Gastroesophageal sphincter (tissue), 4 donors: ENCODE measurements around the gene ITPRIPL2. TPM values are rescaled to one million over a fixed set of nuclear protein-coding genes. Genes with fewer than 3 reads are reported as not detected.

ENCODE experiments used
- ATAC-seq: fragments of 150-250 bp; one replicate; pipeline ENCODE4 v1.9.1; 2016; ENCODE audit warnings: mild to moderate bottlenecking, moderate library complexity
- H3K27ac ChIP-seq, 4 donors: fragments of 200-600 bp; sonication (generic) in 3 of 4; 1 replicate in 3 of 4; 2 replicates in 1 of 4; pipeline ENCODE4 v1.5.1; 2016 to 2019
- H3K27me3 ChIP-seq: fragments of 200-600 bp; sonication (generic); one replicate; pipeline ENCODE4 v1.5.1; 2019
- H3K36me3 ChIP-seq, 2 donors: fragments of 200-600 bp; sonication (generic); one replicate each; pipeline ENCODE4 v1.5.1; 2019; ENCODE audit warnings: control low read depth in 1 of 2
- H3K4me1 ChIP-seq, 3 donors: fragments of 200-600 bp; sonication (generic); 1 replicate in 2 of 3; 2 replicates in 1 of 3; pipeline ENCODE4 v1.5.1; 2016 to 2019; ENCODE audit warnings: control low read depth in 2 of 3
- H3K4me3 ChIP-seq, 2 donors: fragments of 200-600 bp; sonication (generic); one replicate each; pipeline ENCODE4 v1.5.1; 2019; ENCODE audit warnings: mild to moderate bottlenecking in 1 of 2, moderate library complexity in 1 of 2
- H3K9me3 ChIP-seq, 3 donors: fragments of 200-600 bp; sonication (generic); one replicate each; pipeline ENCODE4 v1.5.1; 2017 to 2019; ENCODE audit warnings: control low read depth in 2 of 3
- CTCF ChIP-seq, 4 experiments: fragments of 200-600 bp in 2 of 4; fragments of 450-650 bp in 2 of 4; sonication (generic) in 1 of 4; IDR thresholded peaks; one replicate each; pipeline ENCODE4 v1.5.1; 2017 to 2019; ENCODE audit warnings: antibody characterized with exemption in 4 of 4, mild to moderate bottlenecking in 2 of 4, moderate library complexity in 2 of 4
- EP300 ChIP-seq: sonication (generic); formaldehyde crosslinking; IDR thresholded peaks from one replicate; pipeline ENCODE4 v1.6.1; 2017; ENCODE audit warnings: antibody characterized with exemption, mild to moderate bottlenecking
- POLR2A ChIP-seq, 2 donors: fragments of 450-650 bp; IDR thresholded peaks; one replicate each; pipeline ENCODE4 v1.6.1; 2017; ENCODE audit warnings: antibody characterized with exemption in 2 of 2, mild to moderate bottlenecking in 2 of 2, moderate library complexity in 1 of 2
- POLR2AphosphoS5 ChIP-seq: sonication (generic); formaldehyde crosslinking; IDR thresholded peaks from one replicate; pipeline ENCODE4 v1.6.1; 2017; ENCODE audit warnings: antibody characterized with exemption
- WGBS, 2 donors: methylation state at CpG; one replicate each; pipeline ENCODE4 v1.1.5; 2018; ENCODE audit warnings: low coverage in 1 of 2; 5-methylcytosine and 5-hydroxymethylcytosine counted together
- total RNA-seq, 4 donors: library from RNA; depleted of rRNA; stranded (reverse); fragments of >200 nt; gene quantifications; one replicate each; pipeline ENCODE4 v1.1.0, GENCODE V29; 2016

Gene ITPRIPL2
- total RNA-seq, 4 donors from 2014 or later: 53.9 to 115 (median 69.2) TPM

GRCh38 chr16:19114359-19115147 lies 789 bp downstream of the ITPRIPL2 start:
- H3K27me3 ChIP-seq: no peaks in the 10 kb centered on the region
- H3K4me1 ChIP-seq: peaks cover 7 to 67% (median 35%) of the 10 kb centered on the region in 3 donors
- peak; percentile 13 for ATAC-seq
- peak overlapping the region; percentile 79 to 92 for H3K4me3 ChIP-seq
- H3K9me3 ChIP-seq: no peaks in the 10 kb centered on the region
- TF ChIP-seq CTCF (IDR thresholded peaks at IDR 0.05) (peak in 3 of 4 experiments; percentile 30 to 42 (median 42)), POLR2A (IDR thresholded peaks at IDR 0.05) (no peak), POLR2AphosphoS5 (peak; percentile 42)
- H3K36me3 ChIP-seq: peaks cover 0 to 15% of the 10 kb centered on the region in 2 donors
- peak overlapping the region; percentile 90 to 99 (median 97) for H3K27ac ChIP-seq
- WGBS, 2 donors: 0 to 10% methylated on average over 2 to 9 of the region's 80 CpGs

- ATAC-seq: no peak
- Histone ChIP-seq H3K36me3 (peaks cover 0 to 15% of the 10 kb centered on the region in 2 donors), H3K4me3 (peak overlapping the region in 1 of 2 donors; percentile 92), H3K4me1 (peaks cover 7 to 76% (median 38%) of the 10 kb centered on the region in 3 donors), H3K27me3 (no peaks in the 10 kb centered on the region), H3K9me3 (no peaks in the 10 kb centered on the region), H3K27ac (peak overlapping the region in 3 of 4 donors; percentile 96 to 99 (median 98))
- TF ChIP-seq CTCF (IDR thresholded peaks at IDR 0.05) (peak in 2 of 4 experiments; percentile 9 to 21), POLR2A (IDR thresholded peaks at IDR 0.05) (no peak)
- 76 to 96% methylated on average over 5 to 7 of the region's 50 CpGs for WGBS, 2 donors
Measured at GRCh38 chr16:19115148-19116021, 1.6 kb downstream of the ITPRIPL2 start.

GRCh38 chr16:19116711-19117449 lies 3.1 kb downstream of the ITPRIPL2 start:
- TF ChIP-seq POLR2A (IDR thresholded peaks at IDR 0.05) (no peak), CTCF (IDR thresholded peaks at IDR 0.05) (no peak), EP300 (no peak), POLR2AphosphoS5 (no peak)
- H3K9me3 ChIP-seq: no peaks in the 10 kb centered on the region
- ATAC-seq: no peak
- H3K4me3 ChIP-seq: no peak overlapping the region
- no peaks in the 10 kb centered on the region for H3K27me3 ChIP-seq
- H3K36me3 ChIP-seq: peaks cover 0 to 29% of the 10 kb centered on the region in 2 donors
- peak overlapping the region in 3 of 4 donors; percentile 37 to 96 (median 77) for H3K27ac ChIP-seq
- peaks cover 7 to 91% (median 38%) of the 10 kb centered on the region in 3 donors for H3K4me1 ChIP-seq
- 46 to 52% methylated on average over 6 of the region's 6 CpGs for WGBS, 2 donors

- no peak for TF ChIP-seq POLR2A (IDR thresholded peaks at IDR 0.05)
- peak; percentile 67 for TF ChIP-seq POLR2AphosphoS5
Measured at GRCh38 chr16:19118938-19119431, 5.2 kb downstream of the ITPRIPL2 start.

More at GRCh38 chr16:19118938-19119431, 5.2 kb downstream of the ITPRIPL2 start:
- peak overlapping the region; percentile 6 to 42 for H3K4me3 ChIP-seq
- H3K36me3 ChIP-seq: peaks cover 0 to 31% of the 10 kb centered on the region in 2 donors
- WGBS, 2 donors: 11 to 12% methylated on average over 6 of the region's 6 CpGs
- no peaks in the 10 kb centered on the region for H3K27me3 ChIP-seq
- H3K27ac ChIP-seq: peak overlapping the region; percentile 27 to 96 (median 74)
- H3K4me1 ChIP-seq: peaks cover 7 to 85% (median 33%) of the 10 kb centered on the region in 3 donors
- peak; percentile 52 for ATAC-seq
- no peaks in the 10 kb centered on the region for H3K9me3 ChIP-seq
